Measurements from ENCODE around the gene ADD3.

Gene ADD3

DNA sequence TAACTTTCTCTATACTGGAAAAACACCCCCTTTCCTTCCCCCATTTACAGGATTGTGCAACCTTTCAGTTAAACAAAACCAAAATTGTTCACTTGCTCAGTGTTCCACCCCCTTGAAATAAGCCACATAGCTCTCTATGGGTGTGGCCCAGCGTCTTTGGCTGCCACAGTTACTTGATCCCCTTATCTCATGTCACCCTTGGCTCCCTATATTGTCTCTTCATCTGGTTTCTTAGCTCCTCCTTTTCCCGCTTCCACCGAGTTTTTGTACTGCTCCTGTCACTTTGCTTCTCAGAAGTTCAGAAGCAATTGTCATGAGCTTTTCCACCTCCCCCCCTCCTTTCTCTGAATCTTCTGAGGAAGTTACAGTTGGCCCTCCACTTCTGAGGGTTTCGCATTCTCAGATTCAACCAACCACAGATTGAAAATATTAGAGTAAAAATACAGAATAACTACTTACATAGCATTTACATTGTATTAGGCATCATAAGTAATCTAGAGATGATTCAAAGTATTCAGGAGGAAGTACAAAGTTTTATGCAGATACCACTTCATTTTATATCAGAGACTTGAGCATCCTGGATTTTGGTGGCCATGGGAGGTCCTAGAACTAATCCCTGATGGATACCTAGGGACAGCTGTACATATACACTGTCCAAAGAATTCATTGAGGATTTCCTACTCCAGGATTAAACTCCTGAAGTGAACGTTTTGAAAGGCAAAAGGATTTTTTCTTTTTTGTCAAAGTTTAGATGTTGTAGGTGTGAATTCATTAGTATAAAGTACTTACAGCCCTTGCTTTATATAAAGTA, 60.4 kb downstream of the ADD3 start:
- Mint-ChIP-seq H3K27ac (peak overlapping the region; percentile 85), H3K27me3 (no peaks in the 10 kb centered on the region), H3K36me3 (peaks cover 3 to 6% of the 10 kb centered on the region in 2 donors), H3K4me3 (peak overlapping the region; percentile 75 to 78), H3K9me3 (no peaks in the 10 kb centered on the region), H3K4me1 (peaks cover 34 to 76% of the 10 kb centered on the region in 2 donors)
- DNase-seq: peak; percentile 30
- ATAC-seq (replicated peaks): peak; percentile 75 to 76

DNA sequence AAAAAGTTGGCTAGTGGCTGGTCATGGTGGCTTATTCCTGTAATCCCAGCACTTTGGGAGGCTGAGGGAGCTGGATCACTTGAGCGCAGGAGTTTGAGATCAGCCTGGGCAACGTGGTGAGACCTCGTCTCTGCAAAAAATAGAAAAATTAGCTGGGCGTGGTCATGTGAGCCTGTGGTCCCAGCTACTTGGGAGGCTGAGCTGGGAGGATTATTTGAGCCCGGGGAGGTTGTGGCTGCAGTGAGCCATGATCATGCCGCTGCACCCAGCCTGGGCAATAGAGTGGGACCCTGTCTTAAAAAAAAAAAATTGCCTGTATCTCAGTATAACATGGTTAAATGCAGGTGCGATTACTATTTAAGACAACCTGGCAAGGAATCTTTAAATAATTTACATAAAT, 61.0 kb downstream of the ADD3 start:
- ATAC-seq (replicated peaks) (no peak), DNase-seq (no peak)
- Mint-ChIP-seq H3K27ac (peak overlapping the region; percentile 67), H3K36me3 (peaks cover 3 to 6% of the 10 kb centered on the region in 2 donors), H3K4me3 (peak overlapping the region in 1 of 2 donors; percentile 37), H3K9me3 (no peaks in the 10 kb centered on the region), H3K4me1 (peaks cover 38 to 81% of the 10 kb centered on the region in 2 donors), H3K27me3 (no peaks in the 10 kb centered on the region)

DNA sequence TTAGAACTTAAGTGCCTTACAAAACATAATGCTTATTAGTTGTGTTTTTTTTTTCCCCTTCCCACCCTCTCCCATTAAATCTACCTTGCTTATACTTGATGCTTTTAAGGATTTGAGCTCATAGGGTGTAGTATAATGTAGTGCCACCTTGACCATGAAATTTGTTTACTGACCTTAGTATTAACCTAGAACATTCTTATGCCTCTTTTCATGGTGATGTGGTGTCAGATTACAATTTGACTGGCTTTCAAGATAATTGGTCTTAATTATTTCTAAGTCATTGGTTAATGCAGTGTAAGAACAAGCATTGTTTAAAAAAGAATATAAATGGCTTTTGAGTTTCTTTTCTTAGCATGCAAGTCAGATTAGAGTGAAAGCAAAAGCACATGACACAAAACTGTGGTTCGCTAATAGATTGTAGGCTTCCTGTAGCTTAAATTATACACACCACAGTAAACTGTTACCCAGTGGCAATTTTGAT, 61.8 kb downstream of the ADD3 start:
- no peaks in the 10 kb centered on the region for H3K27me3 Mint-ChIP-seq
- H3K36me3 Mint-ChIP-seq: peaks cover 8 to 9% of the 10 kb centered on the region in 2 donors
- ATAC-seq (replicated peaks): peak; percentile 50 to 54
- no peaks in the 10 kb centered on the region for H3K9me3 Mint-ChIP-seq
- DNase-seq: no peak
- H3K4me3 Mint-ChIP-seq: peak overlapping the region; percentile 68 to 80
- H3K27ac Mint-ChIP-seq: peak overlapping the region; percentile 93
- peaks cover 42 to 86% of the 10 kb centered on the region in 2 donors for H3K4me1 Mint-ChIP-seq

DNA sequence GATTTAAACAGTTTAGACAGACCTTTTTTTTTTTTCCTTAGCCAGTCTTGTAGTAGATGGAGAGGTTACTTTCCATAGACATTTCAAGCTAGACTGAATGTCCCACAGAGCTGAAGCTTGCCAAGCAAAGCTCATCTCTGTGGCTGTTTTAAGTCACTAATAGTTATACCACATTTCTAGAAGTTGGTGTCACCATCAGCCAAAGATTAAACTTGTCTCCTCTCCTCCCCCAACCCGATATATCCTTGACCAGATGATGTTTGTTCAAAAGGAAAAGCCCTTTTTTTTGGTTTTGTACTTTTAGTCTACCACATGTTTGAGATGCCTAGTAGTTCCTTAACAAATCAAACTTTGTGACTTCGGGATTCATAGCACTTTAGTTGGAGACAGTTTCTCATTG, 66.1 kb downstream of the ADD3 start:
- Mint-ChIP-seq H3K4me1 (peaks cover 53 to 83% of the 10 kb centered on the region in 2 donors), H3K4me3 (peak overlapping the region; percentile 20 to 36), H3K36me3 (peaks cover 4 to 5% of the 10 kb centered on the region in 2 donors), H3K9me3 (no peaks in the 10 kb centered on the region), H3K27ac (peak overlapping the region; percentile 88), H3K27me3 (no peaks in the 10 kb centered on the region)
- DNase-seq (no peak), ATAC-seq (replicated peaks) (no peak)

DNA sequence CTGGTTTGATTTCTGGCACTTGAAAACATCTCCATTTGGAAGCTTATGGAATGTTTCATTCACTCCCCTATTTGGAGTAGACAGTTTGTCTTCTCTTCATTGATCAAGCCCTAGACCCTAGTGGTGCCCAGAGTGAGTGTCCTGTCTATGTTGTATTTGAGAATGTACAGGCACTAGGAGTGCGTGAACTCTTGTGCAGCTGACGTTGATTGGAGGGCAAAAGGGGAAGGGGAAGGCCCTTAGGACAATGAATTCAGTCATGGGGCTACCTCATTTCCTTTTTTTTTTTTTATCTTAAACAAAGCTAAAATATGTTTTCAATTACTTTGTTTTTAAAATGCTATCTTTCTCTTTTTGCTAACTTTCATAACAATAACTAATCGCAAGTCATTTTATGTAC, 66.5 kb downstream of the ADD3 start:
- Mint-ChIP-seq H3K4me3 (peak overlapping the region; percentile 20 to 36), H3K9me3 (no peaks in the 10 kb centered on the region), H3K27me3 (no peaks in the 10 kb centered on the region), H3K36me3 (peaks cover 4 to 5% of the 10 kb centered on the region in 2 donors), H3K4me1 (peaks cover 51 to 83% of the 10 kb centered on the region in 2 donors), H3K27ac (peak overlapping the region; percentile 88)
- ATAC-seq (replicated peaks): peak; percentile 75 to 81
- DNase-seq: peak; percentile 46

DNA sequence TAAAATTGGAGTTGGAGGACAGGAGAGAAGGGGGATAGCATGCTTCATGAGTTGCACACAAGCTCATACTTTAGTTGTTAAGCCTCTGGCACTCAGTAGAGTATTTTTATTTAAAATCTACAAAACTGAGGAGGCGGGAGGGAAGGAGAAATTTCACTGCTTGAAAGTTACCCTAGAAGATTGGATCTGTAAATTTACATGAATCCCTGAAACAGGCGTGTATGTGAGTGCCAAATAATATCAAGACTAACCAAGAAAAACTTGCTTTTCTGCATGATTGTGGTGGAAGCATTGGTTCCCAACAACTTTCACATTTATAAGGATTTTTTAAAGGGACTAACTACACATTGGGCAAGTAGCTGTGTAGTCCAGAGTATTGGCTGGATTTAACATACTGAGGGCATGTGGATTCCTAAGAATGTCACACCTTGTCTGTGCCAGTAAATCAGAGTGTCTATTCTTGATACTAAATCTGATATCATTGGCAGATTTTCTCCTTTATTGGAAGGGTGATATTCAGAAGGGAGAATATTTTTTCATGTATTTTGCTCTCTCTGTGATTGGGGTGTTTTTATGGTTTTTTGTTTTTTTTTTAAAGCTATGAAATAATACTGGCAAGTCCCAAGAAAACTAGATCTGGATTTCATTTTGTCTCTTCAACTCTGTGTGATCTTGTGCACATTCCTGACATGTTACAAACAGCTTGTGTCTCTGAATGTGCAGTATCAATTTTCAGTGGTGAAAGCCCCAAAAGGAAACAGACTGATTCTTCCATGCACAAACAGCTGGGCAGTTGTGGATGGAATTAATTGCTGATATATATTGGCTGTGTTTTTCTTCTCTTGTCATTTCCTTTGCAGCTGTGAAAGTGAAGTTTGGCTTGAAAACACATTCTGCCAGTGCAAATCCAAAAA, 67.2 kb downstream of the ADD3 start:
- no peaks in the 10 kb centered on the region for H3K9me3 Mint-ChIP-seq
- DNase-seq (no peak), ATAC-seq (replicated peaks) (no peak)
- peak overlapping the region; percentile 42 to 46 for H3K4me3 Mint-ChIP-seq
- no peaks in the 10 kb centered on the region for H3K27me3 Mint-ChIP-seq
- peak overlapping the region; percentile 74 for H3K27ac Mint-ChIP-seq
- H3K4me1 Mint-ChIP-seq: peaks cover 50 to 79% of the 10 kb centered on the region in 2 donors
- peaks cover 4 to 5% of the 10 kb centered on the region in 2 donors for H3K36me3 Mint-ChIP-seq

DNA sequence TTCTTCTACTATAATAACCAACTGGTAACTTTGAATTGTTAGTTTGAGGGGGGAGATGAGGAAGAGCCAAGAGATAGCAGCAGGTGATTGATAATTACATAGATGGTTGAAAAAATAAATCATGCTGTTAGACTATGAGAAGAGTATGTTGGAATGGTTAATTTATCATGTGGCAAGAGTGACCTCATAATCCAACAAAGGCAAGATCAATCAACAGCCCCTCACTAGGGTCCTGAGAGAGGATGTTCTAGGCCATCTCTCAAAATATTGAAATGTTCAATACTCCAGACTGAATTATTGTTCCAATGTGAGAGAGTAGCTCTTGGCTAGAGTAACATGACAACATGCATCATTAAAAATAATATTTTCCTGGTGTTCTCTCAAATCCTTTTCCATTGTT, 67.9 kb downstream of the ADD3 start:
- Mint-ChIP-seq H3K4me3 (peak overlapping the region; percentile 42 to 46), H3K36me3 (peaks cover 4 to 5% of the 10 kb centered on the region in 2 donors), H3K27me3 (no peaks in the 10 kb centered on the region), H3K4me1 (peaks cover 46 to 76% of the 10 kb centered on the region in 2 donors), H3K27ac (peak overlapping the region; percentile 74), H3K9me3 (no peaks in the 10 kb centered on the region)
- ATAC-seq (replicated peaks) (no peak), DNase-seq (no peak)

DNA sequence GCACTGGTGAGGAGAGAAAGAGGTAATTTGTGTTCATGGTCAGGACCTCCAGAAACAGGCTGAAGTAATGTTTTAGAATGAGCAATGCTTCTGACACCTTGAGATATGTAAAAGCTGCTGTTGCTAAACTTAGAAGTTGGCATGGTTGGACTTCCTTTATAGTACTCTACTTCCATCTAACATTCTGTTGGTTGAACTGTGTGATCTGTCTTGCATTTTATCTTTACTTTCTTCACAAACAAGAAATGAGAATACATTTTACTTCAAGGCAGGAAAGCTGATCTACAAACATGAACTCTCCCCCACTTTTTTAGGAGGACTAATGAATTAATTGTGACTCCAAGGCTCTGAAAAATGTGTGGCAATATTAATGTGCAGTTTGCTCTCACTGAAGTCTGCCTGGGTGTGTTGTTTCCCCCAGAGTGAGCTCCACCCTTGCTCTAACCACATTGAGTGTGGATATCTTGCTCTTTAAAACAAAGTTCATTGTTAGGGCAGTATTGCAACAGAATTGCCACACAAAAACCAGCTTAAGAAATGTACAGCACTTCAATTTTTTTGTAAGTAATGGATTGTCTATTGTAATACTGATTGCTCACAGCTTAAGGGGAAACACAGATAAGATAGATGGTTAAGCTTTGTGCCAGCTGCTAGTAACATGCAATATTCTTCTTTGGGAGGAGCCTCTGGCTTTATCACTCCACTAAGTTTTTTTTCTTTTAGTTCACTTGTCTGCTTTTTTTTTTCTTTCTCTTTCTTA, 69.0 kb downstream of the ADD3 start:
- peak overlapping the region; percentile 91 for H3K27ac Mint-ChIP-seq
- ATAC-seq (replicated peaks): peak; percentile 47 to 62
- peaks cover 46 to 73% of the 10 kb centered on the region in 2 donors for H3K4me1 Mint-ChIP-seq
- H3K4me3 Mint-ChIP-seq: peak overlapping the region; percentile 69 to 74
- no peaks in the 10 kb centered on the region for H3K9me3 Mint-ChIP-seq
- DNase-seq: no peak
- peaks cover 4 to 5% of the 10 kb centered on the region in 2 donors for H3K36me3 Mint-ChIP-seq
- H3K27me3 Mint-ChIP-seq: no peaks in the 10 kb centered on the region

DNA sequence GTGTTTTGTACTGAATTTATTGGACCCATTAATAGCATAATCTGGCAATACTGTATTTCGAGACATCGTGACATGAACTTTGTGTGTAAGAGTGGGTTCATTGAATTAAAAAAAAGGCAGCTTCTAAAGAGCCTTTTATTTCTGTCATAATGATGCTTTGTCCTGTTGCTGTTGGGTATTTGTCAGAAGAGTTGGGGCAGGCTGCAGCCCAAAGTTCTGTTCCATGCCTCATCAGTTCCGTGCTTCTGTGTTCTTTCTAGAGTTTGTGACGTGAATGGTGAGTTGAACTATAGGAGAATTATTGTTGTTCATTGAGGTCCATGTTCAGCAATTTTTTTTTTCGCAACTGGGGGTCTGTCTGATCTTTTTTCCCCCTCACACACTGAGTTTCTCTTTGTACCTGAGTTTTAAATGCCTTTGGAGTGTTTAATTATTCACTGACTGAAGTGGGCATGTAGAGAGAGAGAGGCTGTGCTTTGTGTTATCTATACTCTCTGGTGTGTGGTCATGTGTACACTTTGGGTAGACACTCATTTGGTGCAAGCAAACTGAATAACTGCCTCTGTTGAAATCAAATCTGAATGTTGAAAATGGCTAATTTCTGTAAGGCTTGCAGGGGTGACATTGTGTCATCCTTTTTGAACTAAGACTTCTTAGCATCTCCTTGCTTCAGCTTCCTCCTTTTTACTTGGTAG, 69.8 kb downstream of the ADD3 start:
- peak overlapping the region; percentile 91 for H3K27ac Mint-ChIP-seq
- H3K9me3 Mint-ChIP-seq: no peaks in the 10 kb centered on the region
- peak; percentile 54 for ATAC-seq (replicated peaks)
- H3K36me3 Mint-ChIP-seq: peaks cover 4 to 5% of the 10 kb centered on the region in 2 donors
- peak overlapping the region; percentile 69 to 74 for H3K4me3 Mint-ChIP-seq
- DNase-seq: no peak
- peaks cover 42 to 67% of the 10 kb centered on the region in 2 donors for H3K4me1 Mint-ChIP-seq
- H3K27me3 Mint-ChIP-seq: no peaks in the 10 kb centered on the region

DNA sequence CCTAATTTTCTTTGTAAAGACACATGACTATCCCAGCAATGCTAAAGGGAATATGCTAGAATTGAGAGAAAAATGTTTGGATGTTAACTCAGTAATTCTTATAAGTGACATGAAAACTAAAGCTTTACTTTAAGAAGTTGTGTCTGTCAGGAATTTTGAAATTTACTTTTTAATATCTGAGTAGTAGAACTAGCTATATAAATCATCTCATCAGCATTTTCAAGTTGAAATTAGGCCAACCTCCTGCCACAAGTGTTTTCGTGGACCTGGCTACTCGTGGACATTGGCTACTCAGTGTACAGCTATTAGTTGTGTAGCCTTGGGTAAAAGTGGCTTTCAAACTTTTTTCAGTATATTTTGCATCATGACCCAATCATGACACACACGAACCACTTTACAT, 70.5 kb downstream of the ADD3 start:
- Mint-ChIP-seq H3K4me1 (peaks cover 47 to 67% of the 10 kb centered on the region in 2 donors), H3K9me3 (peaks cover 0 to 5% of the 10 kb centered on the region in 2 donors), H3K4me3 (peak overlapping the region in 1 of 2 donors; percentile 69), H3K27me3 (no peaks in the 10 kb centered on the region), H3K27ac (peak overlapping the region; percentile 91), H3K36me3 (peaks cover 5 to 11% of the 10 kb centered on the region in 2 donors)
- ATAC-seq (replicated peaks): no peak
- no peak for DNase-seq

DNA sequence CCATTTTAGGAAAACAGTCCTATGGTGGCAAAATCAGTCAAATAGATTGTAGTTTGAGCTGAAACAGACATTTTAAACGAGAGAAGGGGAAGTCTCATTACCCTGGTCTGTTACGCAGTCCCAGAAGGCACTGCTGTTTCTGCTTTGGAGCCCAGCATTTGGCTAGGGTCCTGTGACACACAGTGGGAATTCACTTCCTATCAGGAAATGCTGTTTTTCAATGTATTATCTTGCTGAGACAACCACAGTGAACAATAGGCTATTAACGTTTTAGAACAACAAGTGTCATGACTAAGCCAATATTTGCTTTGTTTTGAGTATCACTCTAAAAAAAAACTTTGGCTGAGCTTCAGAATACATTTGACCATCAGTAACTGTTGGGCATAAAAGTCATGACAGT, 74.1 kb downstream of the ADD3 start:
- H3K4me3 Mint-ChIP-seq: peak overlapping the region; percentile 32 to 37
- ATAC-seq (replicated peaks): peak; percentile 54 to 69
- H3K27me3 Mint-ChIP-seq: no peaks in the 10 kb centered on the region
- H3K36me3 Mint-ChIP-seq: peaks cover 3 to 15% of the 10 kb centered on the region in 2 donors
- peaks cover 0 to 10% of the 10 kb centered on the region in 2 donors for H3K9me3 Mint-ChIP-seq
- H3K27ac Mint-ChIP-seq: peak overlapping the region; percentile 87
- no peak for DNase-seq
- peaks cover 33 to 70% of the 10 kb centered on the region in 2 donors for H3K4me1 Mint-ChIP-seq

DNA sequence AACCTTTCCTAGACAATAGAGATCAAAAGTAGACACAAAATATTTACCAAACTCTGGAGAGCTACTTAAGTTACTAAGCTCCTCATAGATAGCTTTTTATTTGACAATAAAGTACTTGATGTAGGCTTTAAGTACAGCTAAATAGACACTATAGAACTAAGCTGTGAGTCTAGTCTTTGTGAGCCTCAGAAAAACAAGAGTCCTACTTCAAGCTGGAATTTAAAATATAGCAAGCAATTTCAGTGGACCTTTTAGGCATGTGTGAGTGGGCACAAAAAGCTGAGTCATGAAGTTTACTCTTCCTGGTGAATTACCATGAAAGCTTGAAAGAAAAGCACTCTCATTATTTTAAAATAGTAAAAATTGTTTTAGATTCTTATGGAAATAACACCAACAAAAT, 76.1 kb downstream of the ADD3 start:
- ATAC-seq (replicated peaks): no peak
- peaks cover 3 to 15% of the 10 kb centered on the region in 2 donors for H3K36me3 Mint-ChIP-seq
- no peak overlapping the region for H3K4me3 Mint-ChIP-seq

DNA sequence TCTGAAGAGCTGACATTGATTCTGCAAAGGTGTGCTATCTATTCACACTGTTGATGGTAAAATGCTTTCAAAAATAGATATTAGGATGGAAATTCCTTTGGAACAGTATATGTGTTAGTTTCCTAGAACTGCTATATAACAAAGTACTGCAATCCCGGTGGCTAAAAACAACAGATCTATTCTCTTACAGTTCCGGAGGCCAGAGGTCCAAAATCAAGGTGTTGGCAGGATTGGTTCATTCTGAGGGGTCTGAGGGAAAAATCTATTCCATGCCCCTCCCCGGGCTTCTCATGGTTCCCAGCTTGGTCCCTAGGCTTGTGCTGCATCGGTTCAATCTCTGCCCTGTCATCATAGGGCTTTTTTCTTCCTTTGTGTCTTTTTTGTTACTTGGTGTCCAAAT, 79.9 kb downstream of the ADD3 start:
- no peak for ATAC-seq (replicated peaks)
- H3K27ac Mint-ChIP-seq: peak overlapping the region; percentile 3
- no peaks in the 10 kb centered on the region for H3K27me3 Mint-ChIP-seq
- H3K36me3 Mint-ChIP-seq: peaks cover 5 to 18% of the 10 kb centered on the region in 2 donors
- H3K4me1 Mint-ChIP-seq: peaks cover 25 to 61% of the 10 kb centered on the region in 2 donors
- H3K9me3 Mint-ChIP-seq: peaks cover 0 to 10% of the 10 kb centered on the region in 2 donors
- DNase-seq: no peak
- H3K4me3 Mint-ChIP-seq: no peak overlapping the region

More for the DNA sequence above, 76.1 kb downstream of the ADD3 start:
- H3K9me3 Mint-ChIP-seq: peaks cover 0 to 10% of the 10 kb centered on the region in 2 donors
- H3K27me3 Mint-ChIP-seq: no peaks in the 10 kb centered on the region
- H3K4me1 Mint-ChIP-seq: peaks cover 27 to 63% of the 10 kb centered on the region in 2 donors
- H3K27ac Mint-ChIP-seq: no peak overlapping the region
- no peak for DNase-seq

All from stimulated activated naive B cell treated with anti-CD40 and anti-IgM and Interleukin-4, amounts not matched to agents 10 μg/mL and 1 μg/mL and 100 μg/mL, for 72 hours (primary cell).